Stimulated activated CD8-positive, alpha-beta memory T cell treated with anti-CD3 and anti-CD28 coated beads, Interleukin-7, amount 100 ng/mL, for 4 hours (primary cell): ENCODE data around the gene BFSP1.
A peak's percentile ranks its signal among the peaks of the same experiment; 100 is the strongest.

Experiments
- DNase-seq, 2 donors: peaks; one replicate each; pipeline ENCODE4 v3.0.0-alpha.2; 2020; ENCODE audit warnings: low read depth in 2 of 2

The BFSP1 gene

GRCh38 chr20:17520583-17520982 is 10.6 kb downstream of the BFSP1 start:
- DNase-seq, result no peak

DNA sequence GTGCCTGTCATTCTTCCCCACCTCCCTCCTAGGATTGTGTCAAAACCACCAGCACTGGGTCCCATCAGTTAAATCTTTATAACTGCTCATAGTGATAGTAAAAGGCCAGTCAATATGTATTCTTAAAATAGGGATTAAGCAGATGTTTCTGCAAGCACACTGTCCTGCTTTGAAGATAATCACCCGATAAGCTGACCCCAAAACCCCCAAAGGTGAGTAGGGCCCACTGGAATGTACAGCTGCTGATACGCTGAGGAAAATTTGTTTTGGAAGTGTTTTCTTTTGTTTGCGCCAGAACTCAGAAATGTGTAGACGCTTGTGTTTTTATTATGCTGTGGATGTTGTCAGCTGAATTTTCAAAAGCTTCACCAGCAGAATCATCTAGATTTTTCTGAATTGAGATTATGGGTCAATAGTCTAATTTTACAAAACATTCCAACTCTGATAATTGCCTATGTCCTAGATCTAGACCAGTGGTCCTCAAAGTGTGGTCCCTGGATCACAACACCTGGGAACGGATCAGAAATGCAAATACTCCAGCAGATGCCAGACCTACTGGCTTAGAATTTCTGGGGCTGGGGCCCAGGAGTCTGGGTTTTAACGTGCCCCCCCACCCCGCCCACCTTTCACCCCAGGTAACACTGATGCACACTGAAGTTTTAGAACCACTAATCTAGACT is 11.4 kb downstream of the BFSP1 start:
- DNase-seq, result no peak

DNA sequence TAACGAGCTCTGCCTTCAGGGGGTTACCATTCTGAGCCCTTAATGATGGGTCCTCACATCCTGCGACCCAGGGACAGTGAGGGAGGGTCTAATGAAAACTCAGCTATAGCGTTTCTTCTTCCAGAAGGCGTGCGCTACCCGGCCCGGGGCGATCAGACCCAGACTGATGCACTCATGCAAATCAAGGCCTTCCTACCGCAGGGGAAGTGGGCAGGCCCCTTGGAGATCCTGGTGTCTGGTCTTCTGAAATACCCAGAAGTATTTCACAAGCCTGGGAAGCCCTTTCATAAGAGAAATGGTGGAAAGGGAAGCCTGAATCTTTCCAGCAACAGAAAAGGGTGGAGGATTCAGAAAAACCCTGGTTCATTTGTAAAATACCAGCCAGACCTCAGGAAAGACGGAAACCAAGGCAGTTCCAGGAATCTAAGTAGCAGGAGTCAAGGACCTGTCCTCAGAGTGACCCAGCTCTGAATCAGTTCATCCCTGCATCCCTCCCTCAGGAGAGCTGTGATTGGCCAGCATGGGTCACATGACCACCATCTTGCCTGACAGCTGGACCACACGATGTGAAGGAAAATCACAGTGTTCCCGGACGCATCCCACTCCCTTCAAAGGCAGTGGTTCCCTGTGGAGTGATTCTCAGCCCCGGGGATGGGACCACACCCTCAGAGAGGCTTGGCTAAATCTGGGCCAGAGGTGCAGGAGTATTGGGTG is 12.7 kb downstream of the BFSP1 start:
- no peak for DNase-seq

GRCh38 chr20:17515053-17515452 is 16.1 kb downstream of the BFSP1 start:
- no peak for DNase-seq

DNA sequence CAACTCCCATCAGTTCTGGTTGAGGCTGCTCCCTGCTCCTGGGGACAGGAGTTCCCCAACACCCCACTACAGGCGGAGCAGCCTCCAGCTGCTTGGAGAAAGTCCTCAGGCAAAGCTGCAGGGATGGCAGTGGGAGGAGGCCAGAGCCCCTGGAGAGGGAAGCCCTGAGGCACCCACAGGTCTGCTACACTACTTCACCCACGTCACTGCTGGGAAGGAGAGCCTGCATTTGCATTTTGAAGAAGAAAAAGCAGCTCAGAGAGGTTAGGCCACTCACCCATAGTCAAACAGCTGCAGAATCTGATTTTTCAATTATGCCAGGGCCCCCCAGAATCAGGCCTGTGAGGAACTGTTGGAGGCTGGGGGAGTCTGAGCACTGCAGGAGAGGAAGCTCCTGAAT is 17.2 kb downstream of the BFSP1 start:
- no peak for DNase-seq

GRCh38 chr20:17511401-17511800 is 19.8 kb downstream of the BFSP1 start:
- no peak for DNase-seq

- DNase-seq, result no peak
These were observed 20.6 kb downstream of the BFSP1 start for GRCh38 chr20:17510548-17510947.

DNA sequence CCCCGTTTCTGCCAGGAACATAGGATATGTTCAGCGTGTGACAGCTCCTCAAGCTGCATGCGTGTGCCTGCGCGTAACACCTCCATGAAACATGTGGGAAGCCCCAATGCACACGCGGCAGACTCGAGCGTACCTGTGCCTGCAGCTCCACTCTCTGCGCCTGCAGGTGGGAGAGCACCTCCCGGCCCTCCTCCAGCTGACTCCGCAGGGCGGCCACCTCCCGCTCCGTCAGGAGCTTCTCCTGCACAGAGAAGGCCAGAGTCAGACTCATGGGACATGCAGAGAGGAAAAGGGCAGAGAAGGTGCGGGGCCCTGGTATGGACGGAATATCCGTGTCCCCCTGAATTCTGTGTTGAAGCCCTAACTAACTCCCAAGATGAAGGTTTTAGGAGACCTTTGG is 22.4 kb downstream of the BFSP1 start:
- no peak for DNase-seq

DNA sequence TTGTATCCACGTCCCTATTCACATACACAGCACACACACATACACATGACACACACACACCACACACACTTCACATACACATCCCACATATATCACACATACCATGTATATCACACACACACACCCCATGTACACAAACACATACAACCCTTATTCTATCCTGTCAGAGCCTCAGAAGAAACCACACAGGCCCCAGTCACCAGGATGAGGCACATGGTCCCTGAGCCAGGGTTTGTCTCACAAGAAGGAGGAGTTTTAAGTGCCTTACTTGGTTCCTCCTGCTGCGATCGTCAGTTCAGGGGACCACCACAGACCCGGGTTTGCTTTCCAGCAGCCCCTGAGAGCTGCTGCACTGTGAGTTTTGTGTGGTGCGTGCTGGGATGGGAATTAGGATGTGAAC is 23.6 kb downstream of the BFSP1 start:
- DNase-seq, result no peak

- DNase-seq, result no peak
These were observed 24.1 kb downstream of the BFSP1 start for GRCh38 chr20:17507032-17507431.

- peak; percentile 66 to 73 for DNase-seq
These were observed 25.3 kb downstream of the BFSP1 start for GRCh38 chr20:17505636-17506517.

GRCh38 chr20:17504898-17505635 is 26.1 kb downstream of the BFSP1 start:
- DNase-seq, result peak; percentile 19 to 41

- no peak for DNase-seq
These were observed 26.9 kb downstream of the BFSP1 start for GRCh38 chr20:17504066-17504897.

- no peak for DNase-seq
These were observed 27.7 kb downstream of the BFSP1 start for GRCh38 chr20:17503301-17504065.

DNA sequence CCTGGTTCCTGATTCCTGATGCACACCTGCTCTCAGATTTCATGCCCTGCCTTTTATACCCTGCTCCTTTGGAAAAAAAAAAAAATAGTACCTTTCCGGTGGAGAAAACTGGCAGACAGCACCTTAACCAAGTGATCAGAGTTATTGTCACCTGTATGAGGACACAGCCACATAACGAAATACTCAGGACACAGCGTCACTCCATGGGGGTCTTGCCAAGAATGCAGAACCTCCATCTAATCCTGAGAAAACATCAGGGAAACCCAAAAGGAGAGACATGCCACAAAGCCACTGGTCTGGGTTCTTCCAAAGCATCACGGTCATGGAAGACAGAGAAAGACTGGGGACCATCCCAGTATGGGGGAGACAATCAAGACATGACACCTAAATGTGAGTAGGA is 29.1 kb downstream of the BFSP1 start:
- DNase-seq, result no peak

GRCh38 chr20:17501701-17502100 is 29.5 kb downstream of the BFSP1 start:
- no peak for DNase-seq

DNA sequence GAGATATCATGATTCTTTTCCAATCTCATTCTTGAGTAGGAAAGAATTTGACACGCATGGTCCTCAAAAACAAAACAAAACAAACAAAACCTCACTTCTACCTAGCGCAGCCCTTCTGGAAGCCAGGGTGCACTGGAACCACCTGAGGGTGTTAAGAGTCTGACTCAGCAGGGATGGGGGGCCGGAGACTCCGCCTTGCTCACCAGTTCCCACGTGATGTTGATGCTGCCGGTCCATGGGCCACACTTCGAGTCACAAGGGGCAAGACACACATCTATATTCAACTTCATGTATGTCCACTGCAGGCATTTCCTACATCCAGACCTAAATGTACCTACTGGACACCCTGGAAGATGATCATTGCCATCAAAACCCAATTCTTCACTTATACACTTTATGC is 30.4 kb downstream of the BFSP1 start:
- no peak for DNase-seq

- DNase-seq, result no peak
These were observed 30.9 kb downstream of the BFSP1 start for GRCh38 chr20:17500271-17500670.

- no peak for DNase-seq
These were observed 32.1 kb downstream of the BFSP1 start for GRCh38 chr20:17499041-17499440.

DNA sequence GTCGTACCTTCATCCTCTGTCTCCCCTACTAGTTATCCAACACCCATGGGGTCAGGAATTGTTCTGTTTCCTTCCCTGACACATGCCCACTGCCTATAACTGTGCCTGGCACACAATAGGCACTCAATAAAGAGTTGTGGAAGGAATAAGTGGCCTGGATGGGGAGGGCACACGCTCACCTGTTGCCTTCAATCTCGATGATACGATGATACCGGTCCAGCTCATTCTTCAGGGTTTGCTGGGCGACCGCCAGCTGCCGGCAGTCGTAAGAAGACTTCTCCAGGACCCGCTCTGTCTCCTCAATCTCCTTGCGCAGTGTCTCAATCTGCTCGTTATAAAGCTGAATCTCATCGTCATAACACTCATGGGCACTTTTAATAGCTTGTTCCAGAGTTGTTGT is 32.5 kb downstream of the BFSP1 start:
- no peak for DNase-seq
